AG09319 (cell line): ENCODE measurements around the gene ENG.

Experiments
- DNase-seq: peaks from one replicate; pipeline ENCODE4 v3.0.0-alpha.2; 2010; ENCODE audit warnings: low read depth; ENCODE audit errors: extremely low read depth
- CTCF ChIP-seq: IDR thresholded peaks from 2 replicates; pipeline ENCODE4 v1.5.1; 2011; ENCODE audit warnings: low read depth, mild to moderate bottlenecking, inconsistent platforms, low read length, moderate library complexity

Gene ENG

DNA sequence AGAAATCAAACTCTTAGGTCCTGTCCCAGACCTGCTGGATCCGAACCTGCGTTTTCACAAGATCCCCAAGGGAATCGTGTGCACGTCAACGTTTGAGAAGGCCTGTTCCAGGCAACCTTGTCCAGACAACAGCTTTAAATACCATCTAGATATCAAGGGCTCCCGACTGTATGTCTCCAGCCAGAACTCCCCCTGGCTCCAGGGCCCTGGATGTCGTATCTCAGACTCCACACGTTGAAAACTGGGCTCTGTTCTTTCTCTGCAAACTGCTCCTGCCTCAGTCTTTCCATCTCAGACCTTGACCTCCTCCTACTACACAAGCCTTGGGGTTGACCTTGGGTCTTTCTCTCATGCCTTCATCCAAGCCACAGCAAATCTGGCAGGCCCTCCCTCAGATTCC, 5.8 kb upstream of the ENG start:
- no peak for TF ChIP-seq CTCF
- no peak for DNase-seq

DNA sequence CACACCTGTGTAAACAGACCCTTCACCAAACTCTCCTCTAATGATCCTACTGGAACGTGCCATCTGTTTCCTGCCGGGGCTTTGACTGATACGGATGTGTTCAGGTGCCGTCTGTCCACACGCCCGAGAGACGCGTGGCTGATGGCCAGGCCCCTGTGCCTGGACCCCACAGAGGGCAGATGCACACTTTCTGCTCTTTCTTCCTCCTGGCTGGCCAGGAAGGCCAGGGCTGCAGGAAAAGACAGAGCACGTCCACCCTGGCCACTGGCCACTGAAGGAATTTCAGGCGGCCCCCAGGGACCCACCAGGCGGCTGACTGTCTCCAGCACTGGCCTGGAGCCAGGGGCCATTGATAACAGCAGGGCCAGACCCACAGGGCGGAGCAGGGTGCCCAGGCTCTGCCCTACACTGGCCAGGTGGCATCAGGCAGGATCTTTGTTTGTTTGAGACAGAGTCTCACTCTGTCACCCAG, 3.6 kb upstream of the ENG start:
- DNase-seq: no peak
- TF ChIP-seq CTCF: no peak

- no peak for TF ChIP-seq CTCF
- no peak for DNase-seq
These were observed 2.8 kb upstream of the ENG start for GRCh38 chr9:127857278-127857677.

- DNase-seq: no peak
These were observed 2.3 kb upstream of the ENG start for GRCh38 chr9:127856729-127857116.

GRCh38 chr9:127856094-127856728, 1.8 kb upstream of the ENG start:
- no peak for TF ChIP-seq CTCF
- no peak for DNase-seq

More at GRCh38 chr9:127856729-127857116, 2.3 kb upstream of the ENG start:
- TF ChIP-seq CTCF: no peak

- DNase-seq: no peak
- no peak for TF ChIP-seq CTCF
These were observed 1.1 kb upstream of the ENG start for GRCh38 chr9:127855522-127855921.

DNA sequence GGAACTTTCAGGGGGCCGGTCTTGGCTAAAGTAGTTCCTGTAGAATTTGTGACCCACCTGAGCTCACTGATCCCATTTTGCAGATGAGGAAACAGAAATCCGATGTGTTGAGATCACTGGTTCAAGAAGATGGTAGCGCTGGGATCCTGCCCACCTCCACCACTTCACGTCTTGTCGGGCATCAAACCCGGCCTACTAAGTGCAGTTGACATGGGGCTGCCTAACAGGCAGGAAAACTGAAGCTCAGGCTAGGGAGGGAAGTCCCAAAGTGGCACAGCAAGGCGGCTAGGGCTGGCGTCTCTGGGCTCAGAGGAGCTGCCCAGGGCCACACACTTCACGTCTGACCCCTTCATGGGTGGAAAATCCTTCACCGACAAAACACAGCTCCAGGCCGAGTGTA, 502 bp upstream of the ENG start:
- TF ChIP-seq CTCF: no peak
- DNase-seq: no peak
